H1 (cell line): Measurements from ENCODE around the gene TBC1D24.

Source experiments
- CTCF ChIP-seq, 3 experiments: IDR thresholded peaks; 1 replicate in 2 of 3; 2 replicates in 1 of 3; pipeline versions ENCODE4 v1.5.1 to v1.6.1; 2011; ENCODE audit warnings: low read length in 3 of 3, mild to moderate bottlenecking in 3 of 3, inconsistent platforms in 2 of 3, low read depth in 1 of 3, moderate library complexity in 1 of 3; ENCODE audit not compliant: insufficient read depth in 1 of 3; ENCODE audit errors: control extremely low read depth in 1 of 3
- EZH2 ChIP-seq: fragments of 200-600 bp; sonication (generic); IDR thresholded peaks from 2 replicates; pipeline ENCODE4 v1.7.1; 2012; ENCODE audit warnings: low read depth, mild to moderate bottlenecking, moderate library complexity, low read length, inconsistent platforms; ENCODE audit not compliant: severe bottlenecking
- JUN ChIP-seq: IDR thresholded peaks from 2 replicates; pipeline ENCODE4 v1.6.1; 2011; ENCODE audit warnings: low read depth, mild to moderate bottlenecking, improper control_type of control experiment, low read length
- MAX ChIP-seq: IDR thresholded peaks from 2 replicates; pipeline ENCODE4 v1.6.1; 2012; ENCODE audit warnings: inconsistent platforms
- POLR2A ChIP-seq, 2 experiments: IDR thresholded peaks; 1 replicate in 1 of 2; 2 replicates in 1 of 2; pipeline ENCODE4 v1.6.1; 2011; ENCODE audit warnings: low read depth in 2 of 2, low read length in 2 of 2, mild to moderate bottlenecking in 2 of 2; ENCODE audit errors: control extremely low read depth in 1 of 2
- TAF1 ChIP-seq: IDR thresholded peaks from 2 replicates; pipeline ENCODE4 v1.6.1; 2011; ENCODE audit warnings: mild to moderate bottlenecking, low read depth, low read length
- YY1 ChIP-seq: IDR thresholded peaks from 2 replicates; pipeline ENCODE4 v1.6.1; 2011; ENCODE audit warnings: low read depth, mild to moderate bottlenecking, low read length
- ZNF274 ChIP-seq: IDR thresholded peaks from 2 replicates; pipeline ENCODE4 v1.7.0; 2012; ENCODE audit warnings: low read length, borderline replicate concordance; ENCODE audit errors: extremely low read depth

GRCh38 chr16:2471653-2472487 lies 3.1 kb upstream of the TBC1D24 start:
- TF ChIP-seq JUN = no peak
- TF ChIP-seq MAX = peak; percentile 96
- no peak for TF ChIP-seq CTCF (IDR thresholded peaks at IDR 0.05; ENCODE audit: control extremely low read depth in 1 of 3, insufficient read depth in 1 of 3, low read depth in 1 of 3, low read length in 3 of 3)
- no peak for TF ChIP-seq POLR2A (IDR thresholded peaks at IDR 0.05; ENCODE audit: control extremely low read depth in 1 of 2, low read depth in 2 of 2, low read length in 2 of 2)
- TF ChIP-seq EZH2 = no peak
- TF ChIP-seq ZNF274 = no peak
- TF ChIP-seq TAF1 = no peak
- no peak for TF ChIP-seq YY1
